GM18907 (cell line): ENCODE data around the gene KRTAP4-16.
"Not testable (repeated sequence)": the region's sequence is repeated elsewhere in the genome, so short reads cannot be mapped to it uniquely, and the experiment has no call there.

Experiments used
- ATAC-seq: cut with Tn5 transposase; IDR thresholded peaks from one replicate; pipeline ENCODE4 v1.9.1; 2021; ENCODE audit warnings: mild to moderate bottlenecking, moderate library complexity; ENCODE audit not compliant: unreplicated experiment

The KRTAP4-16 gene

GRCh38 chr17:41076788-41077187, 25.2 kb downstream of the KRTAP4-16 start:
- ATAC-seq: no peak

DNA sequence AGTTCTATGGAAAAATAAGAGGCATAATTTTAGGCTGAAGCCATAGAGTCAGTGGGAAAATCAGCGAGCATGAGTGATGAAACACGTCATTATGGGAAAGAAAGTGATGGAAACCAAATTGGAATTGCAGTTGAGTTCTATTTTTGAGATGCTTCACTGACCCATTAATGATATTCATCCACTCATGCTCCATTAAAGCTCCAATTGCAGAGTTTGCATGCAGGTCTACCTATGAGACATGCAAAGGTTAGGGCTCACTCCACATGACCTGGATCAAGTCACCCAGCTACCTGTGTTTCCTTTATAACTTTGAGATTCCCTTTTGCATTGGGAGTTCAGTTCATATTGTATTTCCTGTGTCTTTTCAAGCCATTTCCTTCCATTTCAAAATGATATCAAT, 28.3 kb downstream of the KRTAP4-16 start:
- no peak for ATAC-seq

- no peak for ATAC-seq
These were observed 30.2 kb downstream of the KRTAP4-16 start for GRCh38 chr17:41071606-41072360.

DNA sequence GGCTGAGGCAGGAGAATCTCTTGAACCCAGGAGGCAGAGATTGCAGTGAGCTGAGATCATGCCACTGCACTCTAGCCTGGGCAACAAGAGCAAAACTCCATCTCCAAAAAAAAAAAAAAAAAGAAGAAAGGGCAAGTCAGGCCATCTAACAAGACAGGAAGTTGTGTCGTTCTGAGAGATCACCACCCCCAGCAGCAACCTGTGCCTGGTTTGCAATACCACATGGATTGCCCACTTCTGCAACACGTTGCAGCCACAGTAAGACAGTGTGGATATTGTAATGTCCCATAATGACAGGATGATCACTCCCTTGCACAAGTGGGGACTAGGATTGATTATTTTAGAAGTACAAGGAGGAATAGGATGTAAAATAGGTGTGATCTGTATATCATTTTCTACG, 33.0 kb downstream of the KRTAP4-16 start:
- no peak for ATAC-seq

- ATAC-seq: no peak
These were observed 34.7 kb downstream of the KRTAP4-16 start for GRCh38 chr17:41067281-41067680.

DNA sequence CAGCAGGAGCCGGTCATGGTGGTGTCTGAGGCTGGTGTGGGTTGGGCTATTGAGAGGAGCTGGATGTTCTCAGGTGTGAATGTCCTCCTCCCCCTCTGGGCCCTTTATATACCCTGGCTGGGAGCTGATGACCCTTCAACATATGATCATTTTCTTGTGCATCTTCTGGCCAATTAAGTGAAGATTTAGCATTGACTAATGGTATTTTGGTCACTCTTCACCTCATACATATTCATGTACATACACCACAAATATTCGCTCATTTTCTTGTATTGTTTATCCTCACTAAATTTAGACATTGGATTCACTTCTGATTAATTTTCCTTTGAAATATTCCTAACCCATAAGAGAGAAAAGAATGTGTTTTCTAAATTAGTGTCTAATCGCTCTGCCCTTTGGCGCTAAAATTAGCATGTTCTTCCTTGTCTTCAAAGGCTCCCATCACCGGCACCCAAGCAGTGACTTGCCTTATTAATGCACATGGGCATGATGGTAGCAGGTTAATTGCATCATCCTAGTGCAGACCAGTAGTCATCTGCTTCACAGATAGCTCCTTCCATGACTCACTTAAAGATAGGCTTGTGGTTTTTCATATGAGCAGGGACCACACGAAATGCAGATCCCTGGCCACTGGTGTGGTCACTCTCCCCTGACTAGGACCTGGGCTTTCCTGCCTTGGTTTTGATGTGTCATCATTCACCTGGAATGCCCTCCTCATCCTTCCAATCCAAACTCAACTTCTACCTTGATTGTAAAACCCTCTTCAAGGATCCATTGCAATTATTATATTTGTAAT, 36.0 kb downstream of the KRTAP4-16 start, which contains the start of gene KRTAP2-4:
Gene KRTAP2-4 (minus strand): TSS at position 51 of the 796 bp plus-strand sequence. CDS start 34 bp downstream, at position 17.
- no peak for ATAC-seq

DNA sequence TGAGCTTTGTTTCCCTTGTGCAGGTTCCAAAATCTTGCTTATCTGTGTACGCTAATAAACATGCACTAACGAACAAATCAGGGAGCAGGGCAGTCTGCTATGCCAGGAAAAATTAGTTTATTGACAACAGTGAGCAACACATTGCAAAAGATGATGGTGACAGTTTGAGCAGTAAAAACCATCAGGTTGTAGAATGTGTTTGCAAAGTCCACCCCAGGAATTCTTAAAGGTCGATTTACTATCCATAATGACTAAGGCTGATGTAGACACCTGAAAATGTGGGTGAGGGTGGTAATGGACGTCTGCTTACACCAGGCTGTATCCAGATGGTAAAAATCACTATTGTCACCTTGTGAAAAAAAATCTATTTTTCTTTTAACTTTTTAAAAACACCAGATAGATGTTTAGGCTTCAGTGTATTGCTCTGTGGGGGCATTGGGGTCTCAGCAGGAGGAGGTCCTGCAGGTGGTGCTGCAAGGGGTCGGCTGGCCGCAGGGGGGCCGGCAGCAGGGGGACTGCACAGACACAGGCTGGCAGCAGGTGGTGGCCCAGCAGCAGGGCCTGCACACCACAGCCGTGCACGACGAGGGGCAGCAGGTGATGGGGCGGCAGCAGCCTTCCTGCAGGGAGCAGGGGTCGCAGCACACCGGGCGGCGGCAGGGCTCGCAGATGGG, 36.9 kb downstream of the KRTAP4-16 start:
- ATAC-seq: not testable (repeated sequence)

- no peak for ATAC-seq
These were observed 37.7 kb downstream of the KRTAP4-16 start for GRCh38 chr17:41064301-41064700.

GRCh38 chr17:41063449-41063848, 38.6 kb downstream of the KRTAP4-16 start:
- ATAC-seq: no peak

- ATAC-seq: no peak
These were observed 40.0 kb downstream of the KRTAP4-16 start for GRCh38 chr17:41061964-41062363.

- no peak for ATAC-seq
These were observed 41.9 kb downstream of the KRTAP4-16 start, which contains the start of gene KRTAP2-3 for GRCh38 chr17:41060052-41060604. TSS of gene KRTAP2-3 (minus strand) at chr17:41060114. CDS start at chr17:41060050, 64 bp downstream.

DNA sequence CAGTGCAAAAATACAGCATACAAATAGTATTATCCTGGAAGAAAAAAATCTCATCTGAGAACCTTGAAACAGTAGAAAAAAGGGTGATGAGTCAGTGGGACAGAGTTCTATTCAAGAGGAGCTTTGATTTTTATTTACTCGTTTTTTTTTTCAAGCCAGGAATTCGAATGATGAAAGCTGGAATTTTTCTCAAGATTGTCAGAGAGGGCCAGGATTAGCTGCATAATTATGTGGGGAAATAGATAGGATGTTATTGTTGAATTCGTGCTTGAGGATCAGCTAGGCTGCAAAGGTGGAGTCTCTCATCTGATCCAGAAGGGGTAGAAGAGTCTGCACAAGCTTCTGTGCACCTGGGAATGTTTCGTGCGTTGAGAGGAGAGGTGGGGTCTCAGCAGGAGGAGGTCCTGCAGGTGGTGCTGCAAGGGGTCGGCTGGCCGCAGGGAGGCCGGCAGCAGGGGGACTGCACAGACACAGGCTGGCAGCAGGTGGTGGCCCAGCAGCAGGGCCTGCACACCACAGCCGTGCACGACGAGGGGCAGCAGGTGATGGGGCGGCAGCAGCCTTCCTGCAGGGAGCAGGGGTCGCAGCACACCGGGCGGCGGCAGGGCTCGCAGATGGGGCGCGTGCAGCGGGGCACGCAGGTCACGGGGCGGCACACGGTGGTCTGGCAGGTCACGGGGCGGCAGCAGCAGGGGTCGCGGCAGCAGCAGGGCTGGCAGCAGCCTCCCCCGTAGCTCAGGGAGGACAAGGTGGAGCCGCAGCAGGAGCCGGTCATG, 42.5 kb downstream of the KRTAP4-16 start:
- not testable (repeated sequence) for ATAC-seq

GRCh38 chr17:41058741-41059140, 43.3 kb downstream of the KRTAP4-16 start:
- ATAC-seq: no peak

DNA sequence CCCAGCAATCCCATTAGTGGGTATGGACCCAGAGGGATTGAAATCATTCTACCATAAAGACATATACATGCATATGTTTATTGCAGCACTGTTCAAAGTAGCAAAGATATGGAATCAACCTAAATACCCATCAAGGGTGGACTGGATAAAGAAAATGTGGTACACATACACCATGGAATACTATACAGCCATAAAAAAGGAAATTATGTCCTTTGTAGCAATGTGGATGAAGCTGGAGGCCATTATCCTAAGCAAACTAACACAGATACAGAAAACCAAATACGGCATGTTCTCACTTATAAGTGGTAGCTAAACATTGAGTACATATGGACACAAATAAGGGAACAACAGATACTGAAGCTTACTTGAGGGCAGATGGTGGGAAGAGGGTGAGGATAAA, 44.5 kb downstream of the KRTAP4-16 start:
- no peak for ATAC-seq

DNA sequence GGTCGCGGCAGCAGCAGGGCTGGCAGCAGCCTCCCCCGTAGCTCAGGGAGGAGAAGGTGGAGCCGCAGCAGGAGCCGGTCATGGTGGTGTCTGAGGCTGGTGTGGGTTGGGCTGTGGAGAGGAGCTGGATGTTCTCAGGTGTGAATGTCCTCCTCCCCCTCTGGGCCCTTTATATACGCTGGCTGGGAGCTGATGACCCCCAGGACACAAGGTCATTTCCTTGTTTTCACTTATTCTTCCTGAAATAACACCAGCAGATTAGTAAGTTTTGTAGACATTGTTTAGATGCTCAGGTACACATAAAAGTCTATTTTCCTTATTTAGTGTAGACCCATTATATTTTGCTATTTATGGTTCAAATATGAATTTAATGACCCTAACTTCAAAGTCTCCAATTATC, 46.9 kb downstream of the KRTAP4-16 start, which contains the start of gene KRTAP2-2:
Gene KRTAP2-2 (minus strand): TSS at position 101 of the 400 bp plus-strand sequence. CDS start 19 bp downstream, at position 82.
- ATAC-seq: not testable (repeated sequence)

DNA sequence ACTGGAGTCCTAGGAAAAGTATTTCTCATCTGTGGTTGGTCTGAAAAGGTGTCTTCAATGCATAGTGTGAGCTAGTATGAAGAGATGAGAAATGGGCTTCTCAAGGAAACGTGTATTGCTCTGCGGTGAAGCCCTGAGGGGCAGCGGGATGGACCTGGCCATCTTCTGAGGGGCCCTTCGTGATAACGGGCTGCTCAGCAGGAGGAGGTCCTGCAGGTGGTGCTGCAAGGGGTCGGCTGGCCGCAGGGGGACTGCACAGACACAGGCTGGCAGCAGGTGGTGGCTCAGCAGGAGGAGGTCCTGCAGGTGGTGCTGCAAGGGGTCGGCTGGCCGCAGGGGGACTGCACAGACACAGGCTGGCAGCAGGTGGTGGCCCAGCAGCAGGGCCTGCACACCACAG, 47.5 kb downstream of the KRTAP4-16 start:
- ATAC-seq: not testable (repeated sequence)

GRCh38 chr17:41054025-41054424, 48.0 kb downstream of the KRTAP4-16 start:
- no peak for ATAC-seq

DNA sequence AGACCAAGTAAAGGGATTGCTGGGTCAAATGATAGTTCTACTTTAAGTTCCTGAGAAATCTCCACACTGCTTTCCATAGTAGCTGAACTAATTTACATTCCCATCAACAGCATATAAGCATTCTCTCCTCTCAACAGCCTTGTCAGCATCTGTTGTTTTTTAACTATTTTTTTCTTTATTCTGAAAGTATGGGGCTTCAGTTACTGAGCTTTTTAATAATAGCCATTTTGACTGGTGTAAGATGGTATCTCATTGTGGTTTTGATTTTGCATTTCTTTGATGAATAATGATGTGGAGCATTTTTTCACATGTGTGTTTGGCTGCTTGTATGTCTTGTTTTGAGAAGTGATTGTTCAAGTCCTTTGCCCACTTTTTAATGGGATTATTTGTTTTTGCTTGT, 49.4 kb downstream of the KRTAP4-16 start:
- no peak for ATAC-seq
